Measurements from ENCODE around the gene FBXW8.

GRCh38 chr12:116882742-116883141 is 28.0 kb upstream of the FBXW8 start:
- TF ChIP-seq, protein P1, sequence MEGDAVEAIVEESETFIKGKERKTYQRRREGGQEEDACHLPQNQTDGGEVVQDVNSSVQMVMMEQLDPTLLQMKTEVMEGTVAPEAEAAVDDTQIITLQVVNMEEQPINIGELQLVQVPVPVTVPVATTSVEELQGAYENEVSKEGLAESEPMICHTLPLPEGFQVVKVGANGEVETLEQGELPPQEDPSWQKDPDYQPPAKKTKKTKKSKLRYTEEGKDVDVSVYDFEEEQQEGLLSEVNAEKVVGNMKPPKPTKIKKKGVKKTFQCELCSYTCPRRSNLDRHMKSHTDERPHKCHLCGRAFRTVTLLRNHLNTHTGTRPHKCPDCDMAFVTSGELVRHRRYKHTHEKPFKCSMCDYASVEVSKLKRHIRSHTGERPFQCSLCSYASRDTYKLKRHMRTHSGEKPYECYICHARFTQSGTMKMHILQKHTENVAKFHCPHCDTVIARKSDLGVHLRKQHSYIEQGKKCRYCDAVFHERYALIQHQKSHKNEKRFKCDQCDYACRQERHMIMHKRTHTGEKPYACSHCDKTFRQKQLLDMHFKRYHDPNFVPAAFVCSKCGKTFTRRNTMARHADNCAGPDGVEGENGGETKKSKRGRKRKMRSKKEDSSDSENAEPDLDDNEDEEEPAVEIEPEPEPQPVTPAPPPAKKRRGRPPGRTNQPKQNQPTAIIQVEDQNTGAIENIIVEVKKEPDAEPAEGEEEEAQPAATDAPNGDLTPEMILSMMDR (IDR thresholded peaks at IDR 0.05; ENCODE audit: low read length) = no peak
- TF ChIP-seq EZH2 (optimal IDR thresholded peaks at IDR 0.05; ENCODE audit: low read depth, low read length) (no peak), EZH2phosphoT487 (IDR thresholded peaks at IDR 0.05; ENCODE audit: low read length) (no peak)

Measured in MM.1S (cell line).